HG02642 (cell line): ENCODE results near the gene HP1BP3.
"Not testable (repeated sequence)": the region's sequence is repeated elsewhere in the genome, so short reads cannot be mapped to it uniquely, and the experiment has no call there.

Source experiments
- ATAC-seq: cut with Tn5 transposase; IDR thresholded peaks from one replicate; pipeline ENCODE4 v1.9.1; 2021; ENCODE audit warnings: mild to moderate bottlenecking; ENCODE audit not compliant: unreplicated experiment, poor library complexity

HP1BP3 gene

GRCh38 chr1:20787029-20787839 is at the start of gene HP1BP3:
HP1BP3 (minus strand) TSS chr1:20787307; CDS start chr1:20780440, 6,867 bp downstream.
- peak; percentile 66 for ATAC-seq

- ATAC-seq = no peak
These were observed 49.1 kb upstream of the HP1BP3 start for GRCh38 chr1:20836230-20836629.

DNA sequence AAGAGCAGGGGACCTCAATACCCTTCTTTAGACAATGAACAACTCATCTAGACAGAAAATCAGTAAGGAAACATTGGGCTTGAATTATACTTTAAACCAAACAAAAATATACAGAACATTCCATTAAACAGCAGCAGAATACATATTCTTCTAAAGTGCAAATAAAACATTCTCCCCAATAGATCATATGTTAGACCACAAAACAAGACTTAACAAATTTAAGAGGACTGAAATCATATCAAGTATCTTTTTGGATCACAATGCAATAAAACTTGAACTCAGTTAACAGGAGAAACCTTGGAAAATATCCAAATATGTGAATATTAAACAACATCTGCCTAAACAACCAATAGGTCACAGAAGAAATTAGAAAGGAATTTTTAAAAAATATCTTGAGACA is 47.7 kb upstream of the HP1BP3 start:
- no peak for ATAC-seq

DNA sequence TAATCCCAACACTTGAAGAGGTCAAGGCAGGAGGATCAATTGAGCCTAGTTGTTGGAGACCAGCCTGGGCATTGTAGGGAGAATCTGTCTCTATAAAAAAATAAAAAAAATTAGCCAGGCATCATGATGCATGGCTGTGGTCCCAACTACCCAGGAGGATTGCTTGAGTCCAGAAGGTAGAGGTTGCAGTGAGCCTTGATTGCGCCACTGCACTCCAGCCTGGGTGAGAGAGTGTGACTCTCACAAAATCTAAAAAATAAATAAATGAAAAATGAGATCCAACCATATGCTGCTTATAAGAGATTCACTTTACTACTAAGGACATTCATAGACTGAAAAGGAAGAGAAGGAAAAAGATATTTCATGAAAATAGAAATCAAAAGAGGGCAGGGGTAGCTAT is 47.1 kb upstream of the HP1BP3 start:
- ATAC-seq = no peak

- ATAC-seq = no peak
These were observed 43.3 kb upstream of the HP1BP3 start for GRCh38 chr1:20830378-20830777.

DNA sequence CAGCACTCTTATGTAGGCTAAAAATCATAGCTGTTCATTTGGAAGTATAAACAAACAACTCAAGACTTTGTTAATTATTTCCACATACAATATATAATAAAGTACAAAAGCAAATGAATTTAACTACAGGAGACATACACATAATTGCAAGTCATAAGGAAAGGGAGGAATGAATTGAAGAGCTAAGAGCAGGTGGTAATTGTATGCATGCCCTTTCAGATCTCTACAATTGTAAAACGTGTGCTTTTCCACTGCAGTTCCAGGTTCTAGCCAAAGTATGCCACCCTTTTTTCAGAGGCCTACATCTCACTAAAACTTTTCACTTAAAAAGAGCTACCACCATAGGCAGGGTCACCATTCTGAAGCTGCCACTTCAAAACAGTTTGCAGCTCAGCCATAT is 42.8 kb upstream of the HP1BP3 start:
- ATAC-seq = no peak

DNA sequence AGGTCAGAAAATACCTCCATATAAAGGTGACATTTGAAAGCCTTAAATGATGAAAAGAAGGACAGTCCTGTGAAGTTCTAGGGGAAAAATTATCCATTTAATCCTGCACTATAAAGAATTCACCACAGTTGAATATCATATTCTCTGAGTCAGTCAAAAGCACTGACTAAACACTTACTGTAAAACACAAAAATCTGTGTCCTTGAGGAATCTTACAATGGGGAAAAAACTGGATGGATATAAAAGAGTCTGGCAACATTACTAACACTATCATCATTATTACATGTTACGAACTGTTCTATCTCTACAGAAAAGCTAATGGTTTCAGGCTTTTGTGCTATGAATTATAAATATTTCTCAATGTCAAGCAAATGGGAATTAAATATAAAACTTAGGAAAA is 42.4 kb upstream of the HP1BP3 start:
- no peak for ATAC-seq

DNA sequence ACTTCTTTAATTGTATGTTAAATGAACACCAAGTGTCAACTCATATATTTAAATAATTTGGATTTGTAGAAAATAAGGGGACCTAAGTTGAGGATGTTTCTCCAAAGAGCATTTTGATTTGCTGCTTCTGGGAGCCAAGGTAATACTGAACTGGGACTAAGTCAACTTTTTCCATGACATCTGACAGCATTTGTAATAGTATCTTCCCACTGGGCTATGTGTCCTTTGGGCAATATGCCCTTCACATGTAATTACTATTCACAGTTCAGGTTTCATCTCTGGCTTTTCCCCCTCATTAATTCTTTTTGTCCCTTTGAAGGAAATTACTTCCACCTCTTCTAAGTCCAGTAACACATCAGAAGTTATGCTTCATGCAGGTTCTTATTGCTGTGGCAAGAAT is 36.7 kb upstream of the HP1BP3 start:
- no peak for ATAC-seq

GRCh38 chr1:20821466-20821865 is 34.4 kb upstream of the HP1BP3 start:
- ATAC-seq = no peak

- ATAC-seq = no peak
These were observed 32.7 kb upstream of the HP1BP3 start for GRCh38 chr1:20819818-20820217.

DNA sequence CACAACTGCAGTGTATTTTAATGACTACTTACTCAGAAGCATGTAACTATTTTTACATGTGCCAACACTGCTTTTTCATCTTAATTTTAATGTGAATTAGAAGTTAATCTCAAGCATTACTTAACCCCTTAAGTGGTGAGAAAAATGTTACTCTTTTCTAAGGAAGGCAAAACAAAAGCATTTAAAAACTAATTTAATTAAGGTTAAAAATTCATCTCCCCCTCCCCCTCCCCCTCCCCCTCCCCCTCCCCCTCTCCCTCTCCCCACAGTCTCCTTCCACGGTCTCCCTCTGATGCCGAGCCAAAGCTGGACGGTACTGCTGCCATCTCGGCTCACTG is 27.4 kb upstream of the HP1BP3 start:
- no peak for ATAC-seq

DNA sequence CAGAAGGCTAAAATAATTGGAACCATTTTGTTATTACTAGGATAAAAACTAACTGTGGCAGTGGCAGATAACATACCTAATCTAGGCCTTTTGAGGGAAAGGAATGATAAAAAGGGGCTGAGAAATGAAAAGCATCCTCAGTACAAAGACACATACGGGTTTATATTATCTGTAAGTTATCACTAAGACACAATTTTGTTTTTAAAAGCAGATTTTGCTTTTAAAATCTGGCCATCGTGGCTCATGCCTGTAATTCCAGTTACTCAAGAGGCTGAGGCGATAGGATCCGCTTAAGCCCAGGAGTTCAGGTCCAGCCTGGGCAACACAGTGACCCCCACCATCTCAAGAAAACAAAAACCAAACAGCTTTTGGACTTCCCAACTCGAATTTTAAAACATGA is 24.8 kb upstream of the HP1BP3 start:
- ATAC-seq = no peak

DNA sequence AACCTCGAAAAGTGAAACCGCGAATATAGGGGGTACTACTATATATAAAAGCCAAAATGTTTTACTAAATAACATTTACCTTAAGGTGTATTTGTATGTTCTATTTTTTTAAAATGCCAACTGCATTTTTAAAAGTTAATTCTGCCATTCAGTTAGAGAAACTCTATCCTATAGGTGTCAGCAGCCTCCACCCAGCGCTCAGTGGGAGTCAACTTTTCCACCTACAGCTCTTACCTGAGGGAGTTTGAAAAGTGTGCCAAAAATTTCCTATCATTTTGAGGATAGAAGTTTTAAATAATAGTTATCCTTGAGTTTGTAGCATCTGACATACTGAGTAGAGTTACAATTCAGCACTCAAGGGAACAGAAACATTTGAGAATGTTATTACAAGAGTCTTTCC is 6.1 kb upstream of the HP1BP3 start:
- ATAC-seq = no peak

DNA sequence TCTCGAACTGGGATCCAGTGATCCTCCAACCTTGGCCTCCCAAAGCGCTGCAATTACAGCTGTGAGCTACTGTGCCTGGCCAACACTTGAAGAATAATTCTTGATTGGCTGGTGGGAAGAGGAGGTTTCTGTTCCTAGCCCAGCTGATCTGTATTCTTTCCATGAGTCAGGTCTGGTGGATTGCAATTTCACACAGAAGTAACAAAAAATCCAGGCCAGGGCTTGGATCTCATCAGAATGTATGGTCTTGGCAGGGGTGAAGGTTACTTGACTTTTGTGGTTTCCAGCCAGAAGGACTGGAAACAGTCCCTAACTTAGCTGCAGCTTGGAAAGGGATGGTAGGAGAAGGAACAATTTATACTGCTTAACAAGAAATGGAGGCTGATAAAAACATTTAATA is 5.1 kb upstream of the HP1BP3 start:
- ATAC-seq = no peak

- no peak for ATAC-seq
These were observed 3.7 kb upstream of the HP1BP3 start for GRCh38 chr1:20790785-20791184.

GRCh38 chr1:20789598-20789997 is 2.5 kb upstream of the HP1BP3 start:
- ATAC-seq = not testable (repeated sequence)

DNA sequence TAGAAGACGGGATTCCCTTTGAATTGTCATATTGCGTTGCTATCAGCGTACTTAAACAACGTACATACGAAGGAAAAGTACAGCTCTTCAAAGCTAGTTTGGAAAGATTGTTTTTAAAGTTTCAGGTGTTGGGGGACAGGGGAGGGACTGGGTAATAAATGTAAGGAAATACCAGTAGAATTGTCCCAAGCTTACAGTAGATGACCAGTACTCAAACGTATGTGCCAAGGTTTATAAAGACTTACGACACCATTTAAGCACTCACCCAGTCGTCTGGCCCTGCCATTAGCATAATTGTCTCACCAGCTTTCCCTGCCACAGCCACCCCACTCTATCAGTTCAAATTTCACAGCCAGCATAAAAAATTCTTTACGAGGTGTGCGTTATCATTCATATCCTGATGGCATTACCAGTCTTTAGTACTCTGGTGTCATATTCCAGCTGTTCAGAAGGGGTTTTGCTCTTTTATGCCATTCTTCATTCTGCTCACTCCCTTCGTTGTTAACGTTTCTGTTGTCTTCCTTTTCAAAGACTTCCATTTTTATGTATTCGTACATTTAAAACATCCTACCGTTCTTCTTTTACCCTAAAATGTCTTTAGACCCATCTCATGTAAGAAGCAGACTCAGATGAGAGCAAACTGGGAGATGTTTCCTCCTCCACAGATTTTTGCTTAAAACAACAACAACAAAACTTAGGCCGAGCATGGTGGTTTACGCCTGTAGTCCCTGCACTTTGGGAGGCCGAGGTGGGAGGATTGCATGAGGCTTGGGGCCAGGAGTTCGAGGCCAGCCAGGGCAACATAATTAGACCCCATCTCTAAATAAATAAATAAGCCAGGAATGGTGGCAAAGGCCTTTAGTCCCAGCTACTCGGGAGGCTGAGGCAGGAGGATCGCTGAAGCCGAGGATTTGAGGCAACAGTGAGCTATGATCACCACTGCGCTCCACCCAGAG is 1.0 kb upstream of the HP1BP3 start:
- ATAC-seq = no peak

DNA sequence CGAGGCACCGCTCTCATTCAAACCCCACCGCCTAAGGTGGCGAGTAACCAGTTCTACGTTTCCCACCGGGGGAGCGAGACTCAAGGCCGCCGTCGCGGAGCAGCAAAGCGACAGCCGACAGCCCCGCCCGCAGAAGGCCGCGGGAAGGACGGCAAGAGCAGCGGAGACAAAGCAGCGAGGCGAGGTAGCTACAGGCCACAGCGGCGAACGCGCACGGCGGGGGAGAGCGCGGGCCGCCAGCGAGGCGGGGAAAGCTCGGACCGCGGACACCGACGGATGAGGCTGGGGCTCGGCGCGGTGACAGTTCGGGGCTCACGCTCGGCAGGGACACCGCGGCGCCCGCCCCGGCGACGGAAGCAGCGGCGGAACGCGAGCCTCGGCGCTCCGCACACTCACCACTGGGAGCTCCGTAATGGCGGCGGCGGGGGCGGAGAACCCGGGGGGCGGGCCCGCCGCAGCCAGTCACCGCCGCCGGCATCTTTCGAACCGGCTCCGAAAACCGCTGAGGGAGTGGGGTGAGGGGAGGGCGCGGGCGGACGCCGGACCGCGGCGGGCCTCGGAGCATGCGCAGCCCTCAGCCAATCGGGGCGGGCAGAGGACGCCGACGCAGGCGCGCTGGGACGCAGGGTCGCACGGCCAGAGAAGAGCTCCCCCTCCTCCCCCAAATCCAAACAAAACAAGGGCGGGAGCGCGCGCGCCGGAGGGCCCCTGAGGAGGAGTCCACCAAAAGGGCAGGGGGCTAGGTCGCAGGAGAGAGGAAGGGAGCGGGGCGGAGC is 666 bp downstream of the HP1BP3 start:
- peak; percentile 80 for ATAC-seq

GRCh38 chr1:20785907-20786252 is 1.2 kb downstream of the HP1BP3 start:
- no peak for ATAC-seq

DNA sequence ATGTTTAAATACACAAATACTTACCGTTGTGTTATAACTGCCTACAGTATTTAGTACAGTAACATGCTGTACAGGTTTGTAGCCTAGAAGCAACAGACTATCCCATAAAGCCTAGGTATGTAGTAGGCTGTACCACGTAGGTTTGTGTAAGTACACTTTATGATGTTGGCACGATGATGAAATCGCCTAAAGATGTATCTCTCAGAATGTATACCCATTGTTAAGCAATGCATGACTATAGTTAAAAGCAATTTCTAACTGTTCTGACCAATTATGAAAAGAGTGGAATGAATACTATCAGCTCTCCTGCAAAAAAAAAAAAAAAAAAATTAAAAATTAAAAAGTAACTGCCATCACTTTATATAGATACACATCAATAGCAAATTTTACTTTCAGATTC is 11.4 kb downstream of the HP1BP3 start:
- ATAC-seq = no peak

GRCh38 chr1:20771780-20772179 is 15.3 kb downstream of the HP1BP3 start:
- no peak for ATAC-seq
